GM13977 (cell line): Measurements from ENCODE around the gene PSMG2.

Experiments used
- DNase-seq: peaks from one replicate; pipeline ENCODE4 v3.0.0; 2012; ENCODE audit warnings: low spot score
- CTCF ChIP-seq: IDR thresholded peaks from 2 replicates; pipeline ENCODE4 v1.5.1; 2012; ENCODE audit warnings: mild to moderate bottlenecking, control low read depth; ENCODE audit not compliant: insufficient read depth; ENCODE audit errors: extremely low read depth, missing control alignments
- in situ Hi-C: fragments of 300-500 bp; cut with MboI; formaldehyde crosslinking; loops from one replicate; pipeline ENCODE4 v1.12.0; 2022; ENCODE audit warnings: low sequenced_read_pairs, low pct_unique_long_range_greater_than_20kb, mixed read lengths, inconsistent platforms; ENCODE audit not compliant: unreplicated experiment

The PSMG2 gene

DNA sequence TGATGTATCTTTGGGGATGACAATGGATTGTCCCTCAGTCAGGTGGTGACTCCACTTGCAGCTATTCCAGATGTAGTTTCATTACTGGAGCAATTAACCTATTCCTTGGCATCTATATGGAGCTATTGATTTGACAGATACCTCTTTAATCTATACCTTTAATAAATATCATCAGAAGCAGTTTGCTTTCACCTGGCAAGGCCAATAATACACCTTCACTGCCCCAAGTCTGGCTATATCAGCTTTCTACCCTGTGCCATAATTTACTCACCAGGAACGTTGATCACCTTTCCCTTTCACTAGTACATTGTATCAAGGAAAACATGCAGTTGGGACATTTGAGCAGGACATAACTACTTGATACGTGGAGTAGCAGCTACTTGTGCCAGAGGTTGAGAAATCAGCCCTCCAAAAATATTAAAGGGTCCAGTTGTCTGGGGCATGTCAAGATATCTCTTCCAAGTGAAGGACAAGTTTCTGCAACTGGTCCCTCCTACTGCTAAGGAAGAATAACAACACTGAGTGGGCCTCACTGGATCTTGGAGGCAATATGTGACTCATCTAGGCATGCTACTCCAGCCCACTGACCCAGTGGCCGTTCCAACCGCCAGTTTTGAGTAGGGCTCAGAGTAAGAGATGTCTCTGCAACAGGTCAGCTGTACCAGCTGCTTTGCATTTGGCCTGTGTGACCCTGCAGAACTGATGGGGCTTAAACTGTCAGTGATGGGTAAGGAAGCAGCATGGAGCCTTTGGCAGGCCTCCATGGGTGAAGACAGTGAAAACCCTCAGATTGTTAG is 67.0 kb downstream of the PSMG2 start:
- DNase-seq: no peak
- no peak for TF ChIP-seq CTCF
- in situ Hi-C loops: no loop called here

- no peak for DNase-seq
- in situ Hi-C loops: no loop called here
- TF ChIP-seq CTCF: no peak
Measured at GRCh38 chr18:12770469-12771219, 67.8 kb downstream of the PSMG2 start.

DNA sequence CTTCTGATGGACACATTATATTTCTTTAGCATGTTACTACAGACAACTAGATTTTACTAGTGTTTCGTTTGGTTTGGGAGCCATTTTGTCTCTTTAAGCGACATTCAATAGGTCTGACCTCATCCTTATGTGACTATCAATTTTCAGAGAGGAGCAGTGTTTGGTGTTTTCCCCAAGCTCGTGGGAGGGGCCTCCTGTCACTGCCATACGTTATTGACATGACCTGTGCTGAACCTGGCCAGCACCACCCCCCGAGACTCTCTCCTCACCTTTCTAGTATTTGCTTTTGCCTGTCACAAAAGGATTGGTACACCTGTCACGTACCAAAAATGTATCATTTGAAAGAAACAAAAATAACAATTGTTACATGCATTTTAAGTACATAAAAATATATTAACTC is 69.3 kb downstream of the PSMG2 start:
- in situ Hi-C loops: no loop called here
- no peak for TF ChIP-seq CTCF
- no peak for DNase-seq

- TF ChIP-seq CTCF: no peak
- DNase-seq: no peak
- in situ Hi-C loops: no loop called here
Measured at GRCh38 chr18:12773369-12773768, 70.5 kb downstream of the PSMG2 start.

GRCh38 chr18:12774982-12775381 is 72.1 kb downstream of the PSMG2 start:
- in situ Hi-C loops: no loop called here
- no peak for TF ChIP-seq CTCF
- no peak for DNase-seq
